Mucosa of rectum (tissue), 2 donors: ENCODE results near the gene PPP1R26.
"Not testable (repeated sequence)": the region's sequence is repeated elsewhere in the genome, so short reads cannot be mapped to it uniquely, and the experiment has no call there.

ENCODE experiments used
- H3K27ac ChIP-seq, 2 donors: one replicate each; pipeline ENCODE4 v1.7.0; 2013; ENCODE audit warnings: inconsistent platforms in 2 of 2, low read depth in 2 of 2, low read length in 2 of 2
- H3K27me3 ChIP-seq, 2 donors: one replicate each; pipeline ENCODE4 v1.7.0; 2013; ENCODE audit warnings: low read length in 2 of 2; ENCODE audit not compliant: control insufficient read depth in 2 of 2, insufficient read depth in 2 of 2
- H3K36me3 ChIP-seq, 2 donors: one replicate each; pipeline ENCODE4 v1.7.0; 2013; ENCODE audit warnings: low read length in 2 of 2; ENCODE audit not compliant: control insufficient read depth in 2 of 2, insufficient read depth in 2 of 2
- H3K4me1 ChIP-seq, 2 donors: one replicate each; pipeline ENCODE4 v1.7.0; 2013; ENCODE audit warnings: low read length in 2 of 2, mild to moderate bottlenecking in 1 of 2; ENCODE audit not compliant: control insufficient read depth in 2 of 2, insufficient read depth in 2 of 2
- H3K4me3 ChIP-seq, 2 donors: one replicate each; pipeline ENCODE4 v1.7.0; 2013; ENCODE audit warnings: low read length in 2 of 2
- H3K9ac ChIP-seq, 2 donors: one replicate each; pipeline ENCODE4 v1.7.0; 2013; ENCODE audit warnings: low read length in 2 of 2, low read depth in 1 of 2, mild to moderate bottlenecking in 1 of 2
- H3K9me3 ChIP-seq, 2 donors: one replicate each; pipeline ENCODE4 v1.7.0; 2013; ENCODE audit warnings: low read length in 2 of 2; ENCODE audit not compliant: control insufficient read depth in 2 of 2
- donor health status: healthy.
- donor health status: Normal muscosa, but diverticular disease.

The PPP1R26 gene

GRCh38 chr9:135531096-135531495, 51.5 kb downstream of the PPP1R26 start:
- Histone ChIP-seq H3K27me3 (peaks cover 3 to 5% of the 10 kb centered on the region in 2 donors), H3K9me3 (no peaks in the 10 kb centered on the region), H3K4me1 (no peaks in the 10 kb centered on the region), H3K9ac (no peak overlapping the region), H3K36me3 (no peaks in the 10 kb centered on the region), H3K27ac (no peak overlapping the region), H3K4me3 (no peak overlapping the region)

GRCh38 chr9:135533113-135533512, 53.5 kb downstream of the PPP1R26 start:
- Histone ChIP-seq H3K4me1 (no peaks in the 10 kb centered on the region), H3K36me3 (no peaks in the 10 kb centered on the region), H3K9me3 (no peaks in the 10 kb centered on the region), H3K4me3 (no peak overlapping the region), H3K27ac (no peak overlapping the region), H3K27me3 (peaks cover 3 to 5% of the 10 kb centered on the region in 2 donors), H3K9ac (no peak overlapping the region)

- H3K4me3 ChIP-seq = no peak overlapping the region
- H3K36me3 ChIP-seq = no peaks in the 10 kb centered on the region
- no peaks in the 10 kb centered on the region for H3K4me1 ChIP-seq
- no peak overlapping the region for H3K9ac ChIP-seq
- no peaks in the 10 kb centered on the region for H3K9me3 ChIP-seq
- peaks cover 3 to 5% of the 10 kb centered on the region in 2 donors for H3K27me3 ChIP-seq
- no peak overlapping the region for H3K27ac ChIP-seq
These were observed 54.1 kb downstream of the PPP1R26 start for GRCh38 chr9:135533674-135534073.

GRCh38 chr9:135534192-135534711, 54.7 kb downstream of the PPP1R26 start:
- not testable (repeated sequence) for H3K27ac ChIP-seq, H3K4me1 ChIP-seq, H3K9me3 ChIP-seq, H3K27me3 ChIP-seq, H3K9ac ChIP-seq, H3K4me3 ChIP-seq, H3K36me3 ChIP-seq

- H3K36me3 ChIP-seq, H3K4me3 ChIP-seq, H3K27me3 ChIP-seq, H3K9me3 ChIP-seq, H3K9ac ChIP-seq, H3K27ac ChIP-seq, H3K4me1 ChIP-seq: not testable (repeated sequence)
These were observed 55.2 kb downstream of the PPP1R26 start for GRCh38 chr9:135534826-135535225.

GRCh38 chr9:135535631-135536030, 56.0 kb downstream of the PPP1R26 start:
- not testable (repeated sequence) for H3K9ac ChIP-seq, H3K27ac ChIP-seq, H3K9me3 ChIP-seq, H3K27me3 ChIP-seq, H3K4me3 ChIP-seq, H3K4me1 ChIP-seq, H3K36me3 ChIP-seq

- peaks cover 0 to 5% of the 10 kb centered on the region in 2 donors for H3K27me3 ChIP-seq
- H3K4me1 ChIP-seq = no peaks in the 10 kb centered on the region
- H3K27ac ChIP-seq = no peak overlapping the region
- no peaks in the 10 kb centered on the region for H3K36me3 ChIP-seq
- no peak overlapping the region for H3K9ac ChIP-seq
- no peak overlapping the region for H3K4me3 ChIP-seq
- H3K9me3 ChIP-seq = no peaks in the 10 kb centered on the region
These were observed 56.6 kb downstream of the PPP1R26 start for GRCh38 chr9:135536216-135536615.
